ENCODE data around the gene NAPEPLD.

GRCh38 chr7:103075337-103075918, 73.5 kb downstream of the NAPEPLD start:
- TF ChIP-seq CTCF (IDR thresholded peaks at IDR 0.05) (no peak), POLR2A (IDR thresholded peaks at IDR 0.05) (no peak)
